Stimulated activated CD8-positive, alpha-beta memory T cell treated with anti-CD3 and anti-CD28 coated beads, Interleukin-12 subunit alpha, Interleukin-12 subunit beta, amount 100 ng/mL, for 24 hours (primary cell): ENCODE data around the gene CIC.
"Not testable (repeated sequence)": the region's sequence is repeated elsewhere in the genome, so short reads cannot be mapped to it uniquely, and the experiment has no call there.

Experiments
- DNase-seq: peaks from one replicate; pipeline ENCODE4 v3.0.0-alpha.2; 2020; ENCODE audit errors: extremely low read depth

The CIC gene

DNA sequence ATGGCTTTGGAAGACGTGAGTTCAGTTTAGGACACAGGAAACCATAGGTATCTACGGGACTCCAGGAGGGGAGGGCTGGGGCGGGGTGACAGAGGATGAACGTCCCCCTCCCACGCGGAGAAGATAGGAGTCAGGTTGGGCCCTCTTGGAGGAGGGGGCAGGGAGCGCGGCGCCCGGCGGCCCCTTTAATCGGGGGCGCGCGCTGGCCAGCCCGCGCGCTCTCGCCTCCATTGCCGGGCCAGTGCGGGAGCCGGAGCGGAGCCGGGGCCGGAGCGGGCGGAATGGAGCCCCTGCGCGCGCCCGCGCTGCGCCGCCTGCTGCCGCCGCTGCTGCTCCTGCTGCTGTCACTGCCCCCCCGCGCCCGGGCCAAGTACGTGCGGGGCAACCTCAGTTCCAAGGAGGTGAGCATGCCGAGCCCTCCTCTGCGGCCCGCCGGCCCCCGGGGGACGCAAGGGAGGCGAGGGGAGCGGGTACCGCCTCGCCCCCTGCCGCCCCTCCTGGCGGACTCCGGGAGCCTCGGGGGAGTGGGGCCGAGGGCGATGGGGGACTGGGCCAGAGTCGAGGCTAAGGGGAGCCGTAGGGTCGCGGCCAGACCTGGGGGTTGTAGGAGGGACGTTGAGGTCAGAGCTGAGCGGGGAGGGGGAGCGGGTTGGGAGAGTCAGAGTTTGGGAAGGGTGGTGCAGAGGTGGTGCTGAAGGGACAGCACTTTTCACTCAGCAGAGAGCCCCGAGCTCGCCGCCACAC, 44.2 kb downstream of the CIC start, which contains the start of gene TMEM145:
Gene TMEM145, plus strand, starts transcription at position 214 of the 744 bp plus-strand sequence. Its CDS starts 68 bp downstream, at position 282.
- DNase-seq: no peak

DNA sequence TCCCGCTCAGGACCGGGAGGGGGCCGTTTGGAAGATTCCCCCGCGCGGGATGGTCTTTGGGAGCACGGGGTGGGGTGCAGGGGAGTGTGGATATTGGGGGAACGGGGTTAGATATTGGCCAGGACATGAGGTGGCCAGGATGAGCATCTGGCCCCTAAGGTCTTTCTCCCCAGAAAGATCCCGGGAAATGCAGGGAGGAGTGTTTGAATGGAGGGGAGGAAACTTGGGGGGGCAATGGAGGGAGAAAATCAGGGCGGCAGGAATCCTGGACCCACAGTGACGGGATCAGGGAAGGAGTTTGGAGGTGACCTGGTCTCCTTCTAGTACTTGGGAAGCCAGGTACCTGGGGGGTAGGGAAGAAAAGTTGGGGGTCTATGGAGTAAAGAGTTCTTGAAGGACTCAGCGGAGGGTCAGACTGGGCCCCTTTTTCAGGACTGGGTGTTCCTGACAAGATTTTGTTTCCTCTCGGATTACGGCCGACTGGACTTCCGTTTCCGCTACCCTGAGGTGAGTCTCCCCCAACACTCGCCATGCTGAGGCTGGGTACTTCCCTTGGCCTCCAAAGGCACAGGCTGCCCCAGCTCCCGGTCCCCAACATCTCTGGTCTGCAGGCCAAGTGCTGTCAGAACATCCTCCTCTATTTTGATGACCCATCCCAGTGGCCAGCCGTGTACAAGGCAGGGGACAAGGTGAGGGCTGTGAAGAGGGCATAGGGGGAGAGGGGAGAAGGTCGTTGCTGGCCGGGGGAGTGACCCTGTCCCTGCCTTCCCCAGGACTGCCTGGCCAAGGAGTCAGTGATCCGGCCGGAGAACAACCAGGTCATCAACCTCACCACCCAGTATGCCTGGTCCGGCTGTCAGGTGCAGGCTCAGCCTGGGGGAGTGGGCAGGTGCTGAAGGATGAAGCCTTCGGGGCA, 45.0 kb downstream of the CIC start:
- DNase-seq: no peak

- no peak for DNase-seq
Measured at GRCh38 chr19:42315024-42315423, 46.0 kb downstream of the CIC start.

DNA sequence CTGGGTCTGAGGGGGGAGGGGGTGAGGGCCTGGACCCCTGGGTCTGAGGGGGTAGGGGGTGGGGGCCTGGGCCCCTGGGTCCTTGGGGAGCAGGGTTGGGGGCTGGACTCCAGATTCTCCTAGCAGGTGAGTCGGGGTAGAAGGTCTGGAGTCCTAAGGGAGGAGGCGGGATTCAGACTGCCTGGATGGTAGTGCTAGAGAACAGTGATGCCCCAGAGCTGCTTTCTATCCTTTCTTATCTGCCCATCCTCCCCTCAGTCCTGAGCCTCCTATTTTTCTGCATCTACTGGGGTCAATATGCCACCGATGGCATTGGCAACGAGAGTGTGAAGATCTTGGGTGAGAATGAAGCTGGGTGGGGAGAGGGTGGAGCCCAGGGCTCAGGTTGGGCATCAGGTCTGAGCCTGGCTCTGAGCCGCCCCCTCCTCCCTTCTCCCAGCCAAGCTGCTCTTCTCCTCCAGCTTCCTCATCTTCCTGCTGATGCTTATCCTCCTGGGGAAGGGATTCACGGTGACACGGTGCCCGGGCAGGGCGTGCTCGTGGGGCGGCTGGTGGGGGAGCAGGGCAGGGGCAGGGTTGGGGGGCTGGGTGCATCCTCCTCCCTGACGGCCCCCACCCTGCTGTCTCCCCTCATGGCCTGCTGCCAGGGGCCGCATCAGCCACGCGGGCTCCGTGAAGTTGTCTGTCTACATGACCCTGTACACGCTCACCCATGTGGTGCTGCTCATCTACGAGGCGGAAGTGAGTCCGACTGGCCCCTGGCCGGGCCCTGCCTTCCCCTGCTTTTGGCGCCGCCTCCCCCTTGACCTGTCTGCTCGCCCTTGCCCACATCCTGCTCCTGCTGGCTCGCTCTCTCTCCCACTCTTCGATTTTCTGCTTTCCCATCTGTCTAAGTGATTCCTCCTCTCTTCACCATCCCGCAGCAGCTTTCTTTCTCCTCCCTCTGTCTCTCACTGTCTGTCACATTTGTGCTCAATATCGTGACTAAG, 47.5 kb downstream of the CIC start:
- no peak for DNase-seq

DNA sequence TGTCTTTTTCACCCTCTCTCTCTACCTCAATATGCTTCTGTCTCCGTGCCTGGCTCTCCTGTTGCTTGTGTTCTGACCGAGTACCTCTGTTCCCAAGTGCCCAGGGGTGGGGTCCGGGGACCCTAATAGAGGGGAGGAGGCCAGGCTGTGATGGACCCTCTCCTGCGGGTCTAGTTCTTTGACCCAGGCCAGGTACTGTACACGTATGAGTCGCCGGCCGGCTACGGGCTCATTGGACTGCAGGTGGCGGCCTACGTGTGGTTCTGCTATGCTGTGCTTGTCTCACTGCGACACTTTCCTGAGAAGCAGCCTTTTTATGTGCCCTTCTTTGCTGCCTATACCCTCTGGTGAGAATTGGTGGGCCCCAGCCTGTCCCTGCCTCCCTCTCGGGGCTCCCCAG, 48.5 kb downstream of the CIC start:
- DNase-seq: no peak

GRCh38 chr19:42322305-42322704, 53.3 kb downstream of the CIC start:
- DNase-seq: no peak

DNA sequence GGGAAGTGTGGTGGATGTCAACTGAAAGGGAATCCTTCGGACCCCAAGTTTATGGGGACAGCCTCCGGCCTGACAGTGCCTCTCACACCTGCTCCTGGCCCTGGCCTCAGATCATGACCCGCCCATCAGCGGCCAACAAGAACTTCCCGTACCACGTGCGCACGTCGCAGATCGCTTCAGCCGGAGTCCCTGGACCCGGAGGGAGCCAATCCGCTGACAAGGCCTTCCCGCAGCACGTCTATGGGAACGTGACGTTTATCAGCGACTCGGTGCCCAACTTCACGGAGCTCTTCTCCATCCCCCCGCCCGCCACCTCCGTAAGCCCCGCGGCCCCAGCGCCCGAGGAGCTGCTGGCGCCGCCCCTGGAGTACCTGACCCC, 54.4 kb downstream of the CIC start:
- no peak for DNase-seq

GRCh38 chr19:42323852-42324654, 55.0 kb downstream of the CIC start:
- no peak for DNase-seq

- DNase-seq: no peak
Measured at GRCh38 chr19:42324655-42325307, 55.7 kb downstream of the CIC start.

GRCh38 chr19:42325308-42325895, 56.4 kb downstream of the CIC start, which contains the start of gene MEGF8:
TSS of gene MEGF8 (plus strand) at chr19:42325635. CDS start at chr19:42326244, 609 bp downstream.
- peak; percentile 93 for DNase-seq

DNA sequence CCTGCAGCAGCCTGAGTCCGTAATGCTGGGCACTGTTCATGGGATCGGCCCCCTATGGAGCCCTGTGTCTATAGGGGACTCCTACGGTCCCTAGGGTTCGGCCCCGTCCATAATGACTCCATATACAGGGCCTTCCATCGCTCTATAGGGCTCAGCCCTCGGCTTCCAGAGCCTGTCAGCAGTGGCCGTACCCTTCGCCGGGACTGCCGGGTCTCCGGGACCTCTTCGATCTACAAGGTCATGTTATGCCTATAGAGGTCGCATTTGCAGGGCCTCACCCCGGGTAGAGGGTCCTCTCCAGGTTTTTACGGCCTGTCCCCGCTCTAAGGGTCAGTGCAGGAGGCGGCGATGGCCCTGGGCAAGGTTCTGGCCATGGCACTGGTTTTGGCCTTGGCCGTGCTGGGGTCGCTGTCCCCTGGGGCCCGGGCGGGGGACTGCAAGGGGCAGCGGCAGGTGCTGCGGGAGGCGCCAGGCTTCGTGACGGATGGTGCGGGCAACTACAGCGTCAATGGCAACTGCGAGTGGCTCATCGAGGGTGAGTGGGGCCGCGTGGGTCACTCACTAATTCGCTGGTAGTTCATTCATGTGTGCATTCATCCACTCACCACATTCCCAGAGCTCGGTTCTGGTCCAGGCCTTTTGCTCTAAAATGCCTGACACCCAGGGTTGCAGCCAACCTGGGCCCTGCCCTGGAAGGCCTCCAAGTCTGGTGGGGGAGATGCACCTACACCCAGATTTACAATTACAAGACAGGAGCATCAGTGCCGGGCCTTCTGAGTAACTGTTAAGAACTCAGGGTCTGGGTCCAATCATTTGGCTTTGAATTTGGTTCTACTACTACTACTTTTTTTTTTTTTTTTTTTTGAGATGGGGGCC, 57.1 kb downstream of the CIC start:
- DNase-seq: no peak

- DNase-seq: no peak
Measured at GRCh38 chr19:42326969-42327368, 57.9 kb downstream of the CIC start.

DNA sequence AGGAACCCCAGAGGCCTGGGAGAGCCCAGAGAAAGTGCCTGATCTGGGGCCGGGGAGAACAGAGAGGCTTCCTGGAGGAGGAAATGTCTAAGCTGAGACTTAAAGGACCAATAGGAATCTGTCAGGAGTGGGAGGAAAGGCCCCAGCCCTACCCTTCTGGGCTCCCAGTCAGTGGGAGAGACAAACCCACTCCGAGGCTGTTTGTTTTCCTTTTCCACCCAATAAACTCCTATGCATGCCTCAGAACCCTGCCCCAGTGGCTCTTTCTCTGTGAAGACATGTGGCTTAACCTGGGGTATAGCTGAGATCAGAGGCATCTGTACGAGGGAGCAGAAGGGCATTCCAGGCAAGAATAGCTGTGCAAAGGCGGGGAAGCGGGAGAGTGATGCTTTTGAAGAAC, 58.3 kb downstream of the CIC start:
- DNase-seq: no peak

DNA sequence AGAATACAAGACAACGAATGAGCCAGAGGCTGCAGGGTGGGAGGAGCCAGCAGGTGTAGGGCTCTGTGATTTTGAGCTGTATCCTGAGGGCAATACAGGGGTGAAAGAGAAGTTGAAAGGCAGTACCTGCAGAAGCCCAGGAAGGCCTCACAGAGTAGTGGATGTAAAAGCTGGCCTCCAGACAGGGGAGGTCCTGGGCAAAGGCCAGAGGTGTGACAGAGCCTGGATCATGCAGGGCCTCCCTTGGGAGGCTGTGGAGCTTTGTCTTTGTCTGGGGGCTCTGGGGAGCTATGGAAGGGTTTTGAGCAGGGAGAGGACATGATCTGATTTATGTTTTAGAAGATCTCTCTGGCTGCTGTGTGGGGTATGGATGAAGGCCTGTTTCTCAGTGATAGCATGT, 59.1 kb downstream of the CIC start:
- no peak for DNase-seq

- no peak for DNase-seq
Measured at GRCh38 chr19:42328854-42329253, 59.8 kb downstream of the CIC start.

GRCh38 chr19:42330241-42330711, 61.2 kb downstream of the CIC start:
- DNase-seq: no peak

DNA sequence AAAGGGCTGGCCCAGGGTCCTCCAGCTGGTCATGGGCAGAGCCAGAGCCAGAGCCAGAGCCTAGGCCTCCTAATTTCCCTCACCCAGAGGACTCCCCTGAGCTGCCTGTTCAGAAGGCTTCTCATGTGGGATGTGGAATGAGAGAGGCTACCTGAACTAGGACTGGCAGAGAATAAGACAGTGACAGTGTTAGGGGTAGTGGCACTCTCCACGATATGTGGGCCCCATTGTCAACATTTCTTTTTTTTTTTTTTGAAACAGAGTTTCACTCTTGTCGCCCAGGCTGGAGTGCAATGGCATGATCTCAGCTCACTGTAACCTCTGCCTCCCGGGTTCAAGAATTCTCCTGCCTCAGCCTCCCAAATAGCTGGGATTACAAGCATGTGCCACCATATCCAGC, 62.3 kb downstream of the CIC start:
- not testable (repeated sequence) for DNase-seq

GRCh38 chr19:42332059-42332458, 63.0 kb downstream of the CIC start:
- no peak for DNase-seq

DNA sequence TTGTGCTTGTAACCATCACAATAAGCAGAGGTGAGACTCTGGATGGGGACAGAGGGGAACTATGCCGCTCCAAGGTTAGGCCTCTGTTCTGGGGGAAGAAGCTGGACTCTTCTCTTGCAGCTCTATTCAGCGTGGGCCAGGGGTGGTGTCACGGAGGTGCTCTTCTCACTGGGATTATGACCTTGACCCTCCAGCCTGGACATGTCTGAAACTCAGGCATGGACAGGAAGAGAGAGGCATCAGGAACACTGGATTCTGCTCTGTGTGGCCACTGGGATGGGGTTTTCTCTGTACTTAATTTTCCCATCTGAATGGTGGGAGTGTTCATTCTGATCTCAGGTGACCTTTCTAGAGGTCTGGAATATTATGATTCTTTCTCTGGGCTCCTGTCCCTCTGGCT, 64.0 kb downstream of the CIC start:
- no peak for DNase-seq
